ENCODE results near the gene SORCS2.
"Not testable (repeated sequence)": the region's sequence is repeated elsewhere in the genome, so short reads cannot be mapped to it uniquely, and the experiment has no call there.

SORCS2 gene

DNA sequence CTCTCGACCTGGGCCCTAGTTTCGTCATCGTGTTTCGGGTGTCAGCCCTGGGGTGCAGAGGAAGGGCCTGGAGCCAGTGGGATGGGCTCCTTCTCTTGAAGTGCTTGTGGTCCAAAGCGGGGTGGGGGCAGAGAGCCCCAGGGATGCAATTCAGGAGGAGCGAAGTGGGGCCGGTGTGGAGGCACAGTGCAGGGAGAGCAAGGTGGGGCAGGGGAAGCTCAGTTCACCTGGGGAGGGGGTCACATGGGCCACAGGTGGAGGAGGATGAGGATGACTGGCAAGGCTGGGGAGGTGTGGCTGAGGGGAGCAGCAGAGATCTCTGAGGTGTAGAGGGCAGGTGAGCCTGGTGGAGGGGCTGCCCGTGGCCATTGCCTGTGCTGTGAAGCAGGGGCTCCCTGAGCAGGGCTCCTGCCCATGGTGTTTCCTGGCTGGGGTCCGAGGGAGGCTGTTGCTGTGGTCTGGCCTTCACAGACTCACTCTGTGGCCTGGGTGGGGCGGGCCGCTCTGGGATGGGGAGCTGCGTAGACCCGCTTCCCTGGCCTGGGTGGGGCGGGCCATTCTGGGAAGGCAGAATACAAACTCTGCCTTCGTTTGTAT is 6.9 kb downstream of the SORCS2 start:
- DNase-seq (ENCODE audit: low read depth in 1 of 2, low spot score in 1 of 2) = no peak

DNA sequence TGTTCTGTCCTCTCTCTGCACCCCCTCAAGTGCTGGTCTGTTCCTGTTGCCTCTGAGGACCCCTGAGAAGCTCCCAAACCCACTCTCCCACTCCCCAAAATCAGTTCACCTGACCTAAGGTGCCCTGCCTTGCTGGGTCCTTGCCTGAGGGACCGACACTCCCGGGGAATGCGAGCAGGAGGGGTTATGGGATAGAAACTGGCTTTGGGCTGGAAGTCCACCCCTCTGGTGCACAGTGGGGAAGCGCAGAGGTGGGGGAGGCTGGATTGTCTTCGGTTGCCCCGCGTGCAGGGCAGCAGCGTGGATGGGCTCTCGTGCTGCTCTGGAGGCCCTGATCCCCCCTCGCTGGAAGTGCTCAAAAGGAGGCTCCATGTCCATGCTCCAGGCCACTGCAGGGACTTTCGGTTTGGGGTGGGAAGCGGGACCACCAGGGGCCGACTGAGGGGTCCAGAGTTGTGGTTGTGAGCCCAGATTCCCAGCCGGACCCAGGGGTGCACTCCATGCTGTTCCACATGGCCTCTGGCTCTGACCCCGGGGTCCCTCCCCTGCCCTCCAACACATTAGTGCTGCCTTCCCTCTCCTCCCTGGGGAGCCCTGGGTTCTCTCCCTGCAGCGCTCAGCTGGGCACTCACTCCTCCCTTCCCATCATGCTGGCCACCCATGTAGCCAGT is 7.6 kb downstream of the SORCS2 start:
- DNase-seq (ENCODE audit: low read depth in 1 of 2, low spot score in 1 of 2) = no peak

GRCh38 chr4:7200801-7201200 is 8.5 kb downstream of the SORCS2 start:
- DNase-seq (ENCODE audit: low read depth in 1 of 2, low spot score in 1 of 2) = no peak

DNA sequence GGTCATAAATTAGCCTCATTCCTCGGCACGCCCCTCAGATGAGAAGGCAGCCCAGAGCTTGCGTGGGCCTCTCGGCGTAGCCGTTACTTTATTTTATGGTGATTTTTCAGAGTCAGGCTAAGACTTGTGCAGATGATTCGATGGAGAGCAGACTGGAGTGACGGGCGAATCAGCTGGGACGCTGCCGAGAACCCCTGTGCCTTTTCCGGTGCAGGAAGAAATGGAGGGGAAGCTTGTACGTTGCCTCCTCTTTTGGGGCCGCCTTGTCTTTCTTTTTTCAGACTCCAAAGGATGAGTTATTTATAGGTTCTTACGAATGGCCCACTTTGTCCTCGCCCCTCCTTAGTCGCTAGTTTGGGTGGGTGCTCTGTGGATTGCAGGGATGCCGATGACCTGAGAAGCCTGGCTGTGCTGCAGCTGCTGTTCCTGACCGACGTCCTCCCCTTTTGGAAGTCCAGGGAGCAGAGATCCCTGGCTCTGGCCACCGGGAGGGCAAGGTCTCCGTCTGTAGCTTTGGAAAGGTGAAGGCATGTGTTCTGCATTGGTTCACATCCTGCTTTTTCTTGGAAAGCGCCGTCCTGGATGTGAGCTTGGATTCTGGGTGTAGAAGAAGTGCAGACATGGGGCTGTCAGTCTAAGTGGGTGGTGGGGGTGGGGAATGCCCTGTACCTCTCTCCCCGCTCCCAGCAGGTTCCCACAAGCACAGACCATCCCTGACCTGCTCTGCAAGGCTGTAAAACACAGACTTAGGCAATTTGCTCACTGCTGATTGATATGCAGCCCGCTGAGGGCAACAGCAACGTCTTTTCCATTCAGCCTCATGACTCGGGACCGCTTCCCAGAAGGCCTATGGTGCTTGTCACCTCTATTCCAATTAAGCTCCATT is 9.3 kb downstream of the SORCS2 start:
- no peak for DNase-seq (ENCODE audit: low read depth in 1 of 2, low spot score in 1 of 2)

- DNase-seq (ENCODE audit: low read depth in 1 of 2, low spot score in 1 of 2) = no peak
Observed at GRCh38 chr4:7202411-7202810, 10.1 kb downstream of the SORCS2 start.

DNA sequence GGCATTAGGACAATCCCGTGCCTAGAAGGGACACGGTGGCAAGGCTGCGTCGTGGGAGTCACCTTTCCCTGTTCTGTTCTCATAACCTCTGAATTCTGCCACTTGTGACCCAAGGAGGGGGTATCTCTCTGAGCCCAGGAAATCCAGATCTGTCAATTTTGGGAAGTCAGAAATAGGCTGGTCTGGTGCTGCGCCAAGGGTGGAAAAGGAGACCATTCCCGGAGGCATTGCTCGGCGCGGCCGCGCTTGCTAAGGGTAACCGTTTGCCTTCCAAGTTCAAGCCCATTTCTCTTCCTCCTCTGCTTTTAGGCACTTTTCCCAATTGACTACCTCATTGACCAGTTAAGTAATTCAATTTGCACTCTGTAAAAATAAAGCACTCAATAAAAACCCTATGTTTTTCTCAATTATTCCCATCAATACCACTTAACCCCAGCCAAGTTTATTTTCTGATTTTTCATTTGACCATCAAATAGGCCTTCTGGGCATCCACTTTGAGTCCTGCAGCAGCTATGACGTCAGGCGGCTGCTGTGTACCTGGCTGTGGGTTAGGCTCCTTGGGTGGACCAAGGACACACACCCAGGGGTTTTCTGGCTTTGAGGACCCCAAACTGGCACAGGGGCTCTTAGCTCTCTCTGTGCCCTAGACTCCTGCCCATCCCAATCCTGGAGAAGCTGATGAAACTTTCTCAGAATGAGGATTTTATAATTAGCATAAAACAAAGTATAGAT is 12.5 kb downstream of the SORCS2 start:
- no peak for DNase-seq (ENCODE audit: low read depth in 1 of 2, low spot score in 1 of 2)

DNA sequence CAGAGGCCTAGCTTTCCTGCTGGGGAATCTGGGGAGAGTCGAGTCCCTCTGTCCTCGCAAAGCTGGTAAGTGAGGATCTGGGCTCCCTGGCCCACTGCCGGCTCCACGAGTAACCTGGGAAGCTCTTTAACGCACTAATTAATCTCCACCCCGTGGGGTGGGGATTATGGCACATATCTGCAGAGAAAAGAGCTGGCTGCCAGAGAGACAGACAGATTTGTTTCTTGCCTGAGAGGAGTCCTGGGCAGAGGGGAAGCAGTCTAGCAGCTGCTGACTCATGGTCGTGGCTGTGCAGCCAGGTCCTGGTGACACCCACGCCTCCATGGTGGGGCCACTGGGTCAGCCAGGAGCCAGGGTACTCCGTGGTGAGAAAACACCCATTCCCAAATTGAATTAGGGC is 14.0 kb downstream of the SORCS2 start:
- DNase-seq (ENCODE audit: low read depth in 1 of 2, low spot score in 1 of 2) = no peak

DNA sequence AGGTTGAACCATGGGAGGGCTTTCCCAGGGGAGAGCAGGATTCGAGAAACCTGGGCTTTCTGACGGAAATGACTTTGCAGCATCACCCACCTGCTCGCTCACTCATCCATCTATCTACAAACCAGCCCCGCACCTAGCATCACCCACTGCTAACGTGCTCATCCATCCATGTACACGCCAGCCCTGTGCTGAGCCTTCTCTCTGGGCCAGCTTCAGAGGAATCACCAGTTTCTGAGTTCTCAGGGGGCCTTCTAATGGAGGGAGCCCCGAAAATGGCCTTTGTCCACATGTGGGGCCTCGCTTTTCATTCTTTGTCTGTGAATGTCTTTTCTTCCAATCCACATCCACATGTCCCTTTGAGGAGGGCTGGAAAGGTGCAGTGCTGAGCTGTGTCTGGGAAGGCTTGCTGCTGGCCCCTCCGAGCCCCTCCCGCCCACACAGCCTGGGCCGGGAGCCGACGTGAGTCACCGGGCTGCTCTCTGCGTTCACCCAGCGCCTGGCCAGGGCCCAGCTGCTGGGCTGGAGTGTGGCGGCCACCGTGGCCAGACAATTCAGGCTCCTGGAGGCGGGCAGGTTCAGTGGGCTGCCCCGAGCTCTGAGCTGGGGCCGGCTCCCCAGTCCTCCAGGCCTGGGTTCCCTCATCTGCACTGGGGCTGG is 14.7 kb downstream of the SORCS2 start:
- DNase-seq (ENCODE audit: low read depth in 1 of 2, low spot score in 1 of 2) = no peak

- DNase-seq (ENCODE audit: low read depth in 1 of 2, low spot score in 1 of 2) = no peak
Observed at GRCh38 chr4:7207628-7208231, 15.4 kb downstream of the SORCS2 start.

DNA sequence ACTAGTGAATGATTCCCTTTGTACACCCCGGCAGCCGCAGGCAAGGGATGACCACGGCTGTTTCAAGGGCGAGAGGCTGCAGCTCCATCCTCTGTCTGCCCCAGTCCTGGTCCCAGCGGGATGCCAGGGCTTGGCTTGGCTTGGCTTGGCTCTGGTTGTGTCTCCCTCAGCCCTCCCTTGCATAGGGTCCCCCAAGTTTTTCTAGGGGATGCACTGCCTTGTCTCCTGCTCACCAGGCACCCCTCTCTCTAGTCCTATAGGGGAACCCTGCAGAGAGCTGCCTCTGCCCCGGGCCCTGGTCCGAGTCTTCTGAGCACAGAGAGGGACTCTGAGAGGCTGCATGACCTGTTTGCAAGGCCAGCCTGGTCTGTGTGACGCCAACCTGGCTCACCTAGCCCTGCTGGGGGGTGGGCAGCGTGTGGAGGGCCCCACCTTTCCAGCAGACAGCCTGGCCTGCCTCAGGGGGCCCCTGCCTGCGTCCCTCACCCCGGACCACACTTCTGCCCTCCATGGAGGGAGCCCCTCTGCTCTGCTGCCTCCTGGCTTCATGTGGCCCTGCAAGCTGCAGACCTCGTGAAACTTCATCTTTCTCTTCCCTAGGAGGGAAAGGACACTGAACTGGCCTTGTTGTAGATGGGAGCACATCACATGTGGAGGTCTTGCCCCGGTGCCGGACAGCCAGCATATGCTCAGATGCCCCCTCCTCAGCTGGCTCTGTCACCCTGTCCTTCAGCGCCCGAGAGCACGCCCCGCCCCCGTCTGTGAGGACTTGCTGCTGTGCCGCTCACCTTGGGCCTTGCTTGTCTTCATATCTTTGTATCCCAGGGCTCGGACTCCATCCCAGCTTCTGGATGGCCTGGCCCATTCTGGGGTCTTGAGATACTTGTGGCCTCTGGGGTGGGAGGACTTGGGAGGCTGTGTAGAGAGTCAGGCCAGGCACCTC is 16.4 kb downstream of the SORCS2 start:
- DNase-seq (ENCODE audit: low read depth in 1 of 2, low spot score in 1 of 2) = no peak

- no peak for DNase-seq (ENCODE audit: low read depth in 1 of 2, low spot score in 1 of 2)
Observed at GRCh38 chr4:7209699-7210098, 17.4 kb downstream of the SORCS2 start.

DNA sequence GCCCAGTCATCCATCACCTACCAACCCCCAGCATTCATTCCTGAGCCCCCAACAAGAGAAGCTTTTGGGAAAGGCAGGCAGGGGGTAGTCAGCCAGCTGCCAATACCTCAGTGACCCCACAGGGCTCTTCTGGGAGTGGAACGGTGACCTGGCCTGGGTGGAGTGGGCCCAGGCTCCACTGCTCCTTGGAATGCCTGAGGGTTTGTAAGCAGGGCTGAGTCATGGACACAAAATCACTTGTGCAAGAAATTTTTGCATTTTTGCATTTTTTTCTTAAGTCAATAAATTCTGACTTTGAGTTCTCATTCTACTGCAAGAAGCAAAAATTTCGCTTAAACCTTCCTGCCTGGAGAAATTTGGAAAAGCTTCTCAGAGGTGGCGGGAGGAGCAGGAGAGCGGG is 18.5 kb downstream of the SORCS2 start:
- DNase-seq (ENCODE audit: low read depth in 1 of 2, low spot score in 1 of 2) = no peak

- no peak for DNase-seq (ENCODE audit: low read depth in 1 of 2, low spot score in 1 of 2)
Observed at GRCh38 chr4:7212101-7212674, 19.9 kb downstream of the SORCS2 start.

DNA sequence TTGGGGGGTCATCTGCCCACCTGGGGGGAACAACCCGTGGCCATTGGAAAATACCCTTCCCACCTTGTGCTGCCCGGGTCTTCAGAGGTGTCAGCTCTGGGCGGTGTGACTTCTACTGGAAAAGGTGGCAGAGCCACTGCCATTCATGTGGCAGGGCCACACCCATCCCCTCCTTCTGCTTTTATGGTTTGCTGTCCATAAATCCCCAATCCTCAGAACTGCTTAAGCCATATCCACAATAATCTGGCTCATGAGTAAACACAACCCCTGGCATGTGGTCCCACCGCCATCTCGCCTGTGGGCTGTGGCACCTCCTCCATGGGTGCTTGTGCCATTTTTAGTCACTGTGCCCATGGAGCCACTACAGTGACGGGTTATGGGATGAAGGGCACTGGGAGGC is 20.6 kb downstream of the SORCS2 start:
- DNase-seq (ENCODE audit: low read depth in 1 of 2, low spot score in 1 of 2) = no peak

DNA sequence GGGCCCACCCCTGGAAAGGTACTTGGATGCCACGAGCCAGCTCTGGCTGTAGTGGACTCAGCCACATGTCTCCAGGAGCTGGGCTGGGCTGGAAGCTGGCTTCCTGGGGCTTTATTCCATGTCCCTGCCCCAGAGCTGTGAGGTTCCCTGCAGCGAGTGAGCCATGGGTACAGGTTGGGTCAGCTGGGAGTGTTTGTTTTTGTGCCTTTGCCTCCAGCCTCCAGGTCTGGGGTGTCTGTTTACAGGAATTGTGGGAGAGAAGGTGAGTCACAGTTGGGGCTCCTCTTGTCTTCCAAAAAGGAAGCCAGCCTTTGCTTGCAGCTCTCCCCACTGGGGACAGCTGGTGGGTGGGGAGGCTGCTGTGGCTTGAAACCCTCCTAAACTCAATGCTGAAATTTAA is 21.5 kb downstream of the SORCS2 start:
- DNase-seq (ENCODE audit: low read depth in 1 of 2, low spot score in 1 of 2) = no peak

DNA sequence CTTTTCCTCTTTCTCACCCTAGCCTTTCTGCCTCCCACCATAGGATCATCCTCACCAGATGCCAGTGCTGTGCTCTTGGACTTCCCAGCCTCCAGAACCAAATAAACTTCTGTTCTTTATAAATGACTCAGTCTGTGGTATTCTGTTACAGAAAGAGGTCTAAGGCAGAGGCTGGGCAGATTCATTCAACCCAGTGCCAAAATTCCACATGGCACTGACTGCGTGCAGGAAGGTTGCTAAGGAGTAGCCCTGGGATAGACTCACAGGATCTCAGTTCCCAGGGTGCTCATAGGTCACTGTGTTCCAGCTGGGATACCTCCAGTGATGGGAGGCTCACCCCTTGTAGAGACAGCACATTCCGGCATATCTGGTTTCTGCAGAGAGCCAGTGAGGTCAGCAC is 22.0 kb downstream of the SORCS2 start:
- no peak for DNase-seq (ENCODE audit: low read depth in 1 of 2, low spot score in 1 of 2)

DNA sequence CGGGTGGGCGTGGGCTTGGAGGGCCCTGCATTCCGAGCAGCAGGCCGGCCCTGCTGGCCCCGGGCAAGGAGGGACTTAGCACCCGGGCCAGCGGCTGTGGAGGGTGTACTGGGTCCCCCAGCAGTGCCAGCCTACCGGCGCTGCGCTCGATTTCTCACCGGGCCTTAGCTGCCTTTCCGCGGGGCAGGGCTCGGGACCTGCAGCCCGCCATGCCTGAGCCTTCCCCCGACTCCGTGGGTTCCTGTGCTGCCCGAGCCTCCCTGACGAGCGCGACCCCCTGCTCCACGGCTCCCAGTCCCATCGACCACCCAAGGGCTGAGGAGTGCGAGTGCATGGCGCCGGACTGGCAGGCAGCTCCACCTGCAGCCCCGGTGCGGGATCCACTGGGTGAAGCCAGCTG is 22.8 kb downstream of the SORCS2 start:
- not testable (repeated sequence) for DNase-seq (ENCODE audit: low read depth in 1 of 2, low spot score in 1 of 2)

DNA sequence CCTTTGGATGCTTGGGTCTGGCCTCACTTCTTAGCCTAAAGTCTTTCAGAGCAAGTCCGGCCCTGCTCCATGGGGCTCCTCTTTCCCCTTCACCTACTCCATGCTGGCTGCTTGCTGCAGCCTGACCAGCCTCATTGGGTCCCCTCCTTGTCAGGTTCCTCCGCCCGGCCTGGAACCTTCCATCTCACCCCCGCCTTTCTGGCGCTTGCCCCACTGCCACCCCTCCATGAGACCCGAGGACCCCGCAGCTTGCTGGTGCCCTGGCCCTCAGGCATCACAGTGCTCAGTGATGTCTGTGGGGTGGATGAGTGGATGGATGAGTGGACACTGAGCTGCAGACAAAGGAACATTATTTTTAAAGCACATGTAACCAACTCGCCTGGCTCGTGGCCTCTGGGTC is 24.7 kb downstream of the SORCS2 start:
- DNase-seq (ENCODE audit: low read depth in 1 of 2, low spot score in 1 of 2) = no peak

Measured in stimulated activated CD4-positive, alpha-beta T cell treated with anti-CD3 and anti-CD28 coated beads, Interleukin-15, amount 100 ng/mL, for 1 hour (primary cell).